H9 (cell line): ENCODE results near the gene UBL4A. TPM values are rescaled to one million over a fixed set of nuclear protein-coding genes. Genes with fewer than 3 reads are reported as not detected.

Experiments used
- DNase-seq: peaks from one replicate; pipeline ENCODE4 v3.0.0-alpha.2; 2017
- H2AFZ ChIP-seq: one replicate; pipeline ENCODE4 v1.6.1; 2013; ENCODE audit warnings: mild to moderate bottlenecking, low read length, control low read depth, moderate library complexity
- H2AK5ac ChIP-seq: 2 replicates; pipeline ENCODE4 v1.6.1; 2013; ENCODE audit warnings: low read length, control low read depth, mixed read lengths; ENCODE audit not compliant: insufficient read length
- H2BK120ac ChIP-seq: one replicate; pipeline ENCODE4 v1.6.1; 2013; ENCODE audit warnings: low read depth, mild to moderate bottlenecking, low read length, control low read depth, inconsistent platforms; ENCODE audit not compliant: poor library complexity, severe bottlenecking
- H2BK12ac ChIP-seq: 2 replicates; pipeline ENCODE4 v1.6.1; 2013; ENCODE audit warnings: low read length, control low read depth, mixed read lengths, low read depth; ENCODE audit not compliant: insufficient read length
- H2BK15ac ChIP-seq: 2 replicates; pipeline ENCODE4 v1.6.1; 2013; ENCODE audit warnings: low read depth, low read length, control low read depth
- H2BK20ac ChIP-seq: one replicate; pipeline ENCODE4 v1.6.1; 2013; ENCODE audit warnings: low read depth, mild to moderate bottlenecking, low read length, control low read depth, inconsistent platforms; ENCODE audit not compliant: poor library complexity, severe bottlenecking
- H2BK5ac ChIP-seq: 2 replicates; pipeline ENCODE4 v1.6.1; 2013; ENCODE audit warnings: low read length, control low read depth, mixed read lengths; ENCODE audit not compliant: insufficient read length
- H3K14ac ChIP-seq: 2 replicates; pipeline ENCODE4 v1.6.1; 2013; ENCODE audit warnings: low read length, control low read depth; ENCODE audit not compliant: insufficient read depth
- H3K18ac ChIP-seq: 2 replicates; pipeline ENCODE4 v1.6.1; 2013; ENCODE audit warnings: low read depth, mild to moderate bottlenecking, mixed read lengths, low read length, control low read depth; ENCODE audit not compliant: insufficient read length
- H3K23ac ChIP-seq: 2 replicates; pipeline ENCODE4 v1.6.1; 2013; ENCODE audit warnings: low read length, control low read depth, mixed read lengths, low read depth; ENCODE audit not compliant: insufficient read length
- H3K23me2 ChIP-seq: 2 replicates; pipeline ENCODE4 v1.6.1; 2013; ENCODE audit warnings: low read depth, mild to moderate bottlenecking, mixed read lengths, low read length, control low read depth; ENCODE audit not compliant: insufficient read length, poor library complexity, severe bottlenecking
- H3K27ac ChIP-seq: 2 replicates; pipeline ENCODE4 v1.5.1; 2013; ENCODE audit warnings: low read length, control low read depth, mixed read lengths, low read depth; ENCODE audit not compliant: insufficient read length
- H3K27me3 ChIP-seq: 2 replicates; pipeline ENCODE4 v1.6.1; 2013; ENCODE audit warnings: low read length, control low read depth, inconsistent platforms; ENCODE audit not compliant: insufficient read depth
- H3K4ac ChIP-seq: 2 replicates; pipeline ENCODE4 v1.6.1; 2013; ENCODE audit warnings: low read depth, mild to moderate bottlenecking, control low read depth, inconsistent platforms, low read length, moderate library complexity
- H3K4me1 ChIP-seq: 2 replicates; pipeline ENCODE4 v1.6.1; 2013; ENCODE audit warnings: low read length, control low read depth, inconsistent platforms; ENCODE audit not compliant: insufficient read depth
- H3K4me2 ChIP-seq: 2 replicates; pipeline ENCODE4 v1.6.1; 2013; ENCODE audit warnings: low read length, control low read depth, mixed read lengths; ENCODE audit not compliant: insufficient read length, insufficient read depth
- H3K56ac ChIP-seq: 2 replicates; pipeline ENCODE4 v1.6.1; 2013; ENCODE audit warnings: low read depth, mild to moderate bottlenecking, mixed read lengths, low read length, control low read depth; ENCODE audit not compliant: insufficient read length
- H3K79me1 ChIP-seq: 2 replicates; pipeline ENCODE4 v1.6.1; 2013; ENCODE audit warnings: low read depth, mild to moderate bottlenecking, moderate library complexity, low read length, control low read depth, inconsistent platforms; ENCODE audit not compliant: insufficient read depth, poor library complexity, severe bottlenecking
- H3K79me2 ChIP-seq: 2 replicates; pipeline ENCODE4 v1.6.1; 2013; ENCODE audit warnings: low read length, control low read depth, inconsistent platforms; ENCODE audit not compliant: insufficient read depth
- H3K9ac ChIP-seq: 2 replicates; pipeline ENCODE4 v1.6.1; 2013; ENCODE audit warnings: low read length, control low read depth, mixed read lengths; ENCODE audit not compliant: insufficient read length; ENCODE audit errors: extremely low read depth
- H3K9me3 ChIP-seq: one replicate; pipeline ENCODE4 v1.6.1; 2013; ENCODE audit warnings: low read depth, low read length, inconsistent platforms; ENCODE audit not compliant: control insufficient read depth
- H3T11ph ChIP-seq: one replicate; pipeline ENCODE4 v1.6.1; 2013; ENCODE audit warnings: mild to moderate bottlenecking, low read length, control low read depth, inconsistent platforms
- H4K20me1 ChIP-seq: one replicate; pipeline ENCODE4 v1.6.1; 2013; ENCODE audit not compliant: control insufficient read depth, insufficient read length, insufficient read depth
- H4K5ac ChIP-seq: 2 replicates; pipeline ENCODE4 v1.6.1; 2013; ENCODE audit warnings: low read depth, mild to moderate bottlenecking, mixed read lengths, low read length, control low read depth; ENCODE audit not compliant: insufficient read length
- H4K8ac ChIP-seq: replicated peaks from 2 replicates; pipeline ENCODE4 v1.6.1; 2013; ENCODE audit warnings: low read length, control low read depth, mixed read lengths, low read depth; ENCODE audit not compliant: insufficient read length
- H4K91ac ChIP-seq: 2 replicates; pipeline ENCODE4 v1.6.1; 2013; ENCODE audit warnings: low read depth, mild to moderate bottlenecking, moderate library complexity, mixed read lengths, low read length, control low read depth; ENCODE audit not compliant: insufficient read length
- H3K27ac Mint-ChIP-seq, 3 experiments: 2 replicates in 2 of 3; 3 replicates in 1 of 3; pipeline ENCODE4 v1.8.0; 2020 to 2021; ENCODE audit warnings: mixed read lengths in 3 of 3, mild to moderate bottlenecking in 1 of 3, moderate library complexity in 1 of 3
- H3K27me3 Mint-ChIP-seq: 2 replicates; pipeline ENCODE4 v1.8.0; 2021; ENCODE audit warnings: low read depth, mild to moderate bottlenecking, moderate library complexity, mixed read lengths
- H3K36me3 Mint-ChIP-seq, 3 experiments: 2 replicates in 2 of 3; 3 replicates in 1 of 3; pipeline ENCODE4 v1.8.0; 2020 to 2021; ENCODE audit warnings: low read depth in 3 of 3, mixed read lengths in 3 of 3; ENCODE audit not compliant: insufficient read depth in 1 of 3
- H3K4me1 Mint-ChIP-seq, 2 experiments: 2 replicates each; pipeline ENCODE4 v1.8.0; 2020; ENCODE audit warnings: mixed read lengths in 2 of 2
- H3K4me3 Mint-ChIP-seq, 2 experiments: 2 replicates in 1 of 2; 3 replicates in 1 of 2; pipeline ENCODE4 v1.8.0; 2020 to 2021; ENCODE audit warnings: mild to moderate bottlenecking in 2 of 2, mixed read lengths in 2 of 2, moderate library complexity in 1 of 2
- H3K9me3 Mint-ChIP-seq, 2 experiments: 2 replicates in 1 of 2; 3 replicates in 1 of 2; pipeline ENCODE4 v1.8.0; 2020; ENCODE audit warnings: mild to moderate bottlenecking in 2 of 2, mixed read lengths in 2 of 2, moderate library complexity in 1 of 2
- CTCF ChIP-seq: fragments of 200-600 bp; sonication (generic); conservative IDR thresholded peaks from 3 replicates; pipeline ENCODE4 v1.8.0; 2021; ENCODE audit warnings: antibody characterized with exemption, mild to moderate bottlenecking
- WGBS: extraction: QIAGEN DNeasy Blood & Tissue Kit; methylation state at CpG from one replicate; pipeline ENCODE4 v1.1.7; 2013; ENCODE audit warnings: missing lambda C conversion rate, low lambda C conversion rate, mixed read lengths; ENCODE audit not compliant: insufficient read length; ENCODE audit errors: extremely low coverage; 5-methylcytosine and 5-hydroxymethylcytosine counted together
- total RNA-seq: library from RNA; stranded (reverse); gene quantifications from 2 replicates; pipeline ENCODE4 v1.2.1, GENCODE V29; 2021

Gene UBL4A
- total RNA-seq, 1 experiment from 2014 or later: 30.9 TPM

- Histone ChIP-seq H3K27me3 (no peaks in the 10 kb centered on the region), H3K4me2 (no peak overlapping the region), H3K23me2 (no peaks in the 10 kb centered on the region), H4K91ac (no peak overlapping the region), H2BK5ac (no peak overlapping the region), H3K79me2 (no peaks in the 10 kb centered on the region), H2BK12ac (no peak overlapping the region), H3T11ph (no peak overlapping the region), H3K4ac (no peak overlapping the region), H3K56ac (no peak overlapping the region), H2AFZ (no peak overlapping the region), H3K9ac (no peak overlapping the region), H2AK5ac (no peak overlapping the region), H4K8ac (no peak overlapping the region), H3K79me1 (no peaks in the 10 kb centered on the region), H4K5ac (no peak overlapping the region), H3K14ac (no peak overlapping the region), H2BK15ac (no peak overlapping the region), H2BK120ac (no peak overlapping the region), H3K4me1 (no peaks in the 10 kb centered on the region), H3K9me3 (peaks cover 28% of the 10 kb centered on the region), H3K23ac (no peak overlapping the region), H4K20me1 (no peaks in the 10 kb centered on the region), H3K27ac (no peak overlapping the region), H2BK20ac (no peak overlapping the region), H3K18ac (no peak overlapping the region)
- no CpG with 5 or more reads among the region's 7 CpGs for WGBS
- TF ChIP-seq CTCF: no peak
- peak overlapping the region in 1 of 2 experiments; percentile 48; a peak in 1 of 5 replicates for H3K4me3 Mint-ChIP-seq
- peaks cover 27 to 61% (median 58%) of the 10 kb centered on the region in 3 experiments for H3K36me3 Mint-ChIP-seq
- H3K27ac Mint-ChIP-seq: no peak overlapping the region; a peak in 1 of 7 replicates
- H3K4me1 Mint-ChIP-seq: peaks cover 0 to 3% of the 10 kb centered on the region in 2 experiments; a peak in 1 of 4 replicates
- H3K27me3 Mint-ChIP-seq: peaks cover 5% of the 10 kb centered on the region
- DNase-seq: no peak
- H3K9me3 Mint-ChIP-seq: peaks cover 68 to 91% of the 10 kb centered on the region in 2 experiments
Observed at GRCh38 chrX:154473683-154474082, 12.7 kb downstream of the UBL4A start.
